GM18499 (cell line): Measurements from ENCODE around the gene DPP7.

Experiments
- ATAC-seq: cut with Tn5 transposase; IDR thresholded peaks from one replicate; pipeline ENCODE4 v1.9.1; 2021; ENCODE audit warnings: moderate number of reproducible peaks; ENCODE audit not compliant: insufficient read depth, unreplicated experiment

DPP7 gene

GRCh38 chr9:137062384-137062783 lies 52.1 kb downstream of the DPP7 start:
- no peak for ATAC-seq
